ENCODE measurements around the gene ADD1. TPM values are rescaled to one million over a fixed set of nuclear protein-coding genes. Genes with fewer than 3 reads are reported as not detected.

Gene ADD1
- total and polyA plus RNA-seq, 2 of the 13 experiments (the other 11 are each of a cell fraction or from before 2014, with no cell fraction given) = 73.9 to 122 TPM

DNA sequence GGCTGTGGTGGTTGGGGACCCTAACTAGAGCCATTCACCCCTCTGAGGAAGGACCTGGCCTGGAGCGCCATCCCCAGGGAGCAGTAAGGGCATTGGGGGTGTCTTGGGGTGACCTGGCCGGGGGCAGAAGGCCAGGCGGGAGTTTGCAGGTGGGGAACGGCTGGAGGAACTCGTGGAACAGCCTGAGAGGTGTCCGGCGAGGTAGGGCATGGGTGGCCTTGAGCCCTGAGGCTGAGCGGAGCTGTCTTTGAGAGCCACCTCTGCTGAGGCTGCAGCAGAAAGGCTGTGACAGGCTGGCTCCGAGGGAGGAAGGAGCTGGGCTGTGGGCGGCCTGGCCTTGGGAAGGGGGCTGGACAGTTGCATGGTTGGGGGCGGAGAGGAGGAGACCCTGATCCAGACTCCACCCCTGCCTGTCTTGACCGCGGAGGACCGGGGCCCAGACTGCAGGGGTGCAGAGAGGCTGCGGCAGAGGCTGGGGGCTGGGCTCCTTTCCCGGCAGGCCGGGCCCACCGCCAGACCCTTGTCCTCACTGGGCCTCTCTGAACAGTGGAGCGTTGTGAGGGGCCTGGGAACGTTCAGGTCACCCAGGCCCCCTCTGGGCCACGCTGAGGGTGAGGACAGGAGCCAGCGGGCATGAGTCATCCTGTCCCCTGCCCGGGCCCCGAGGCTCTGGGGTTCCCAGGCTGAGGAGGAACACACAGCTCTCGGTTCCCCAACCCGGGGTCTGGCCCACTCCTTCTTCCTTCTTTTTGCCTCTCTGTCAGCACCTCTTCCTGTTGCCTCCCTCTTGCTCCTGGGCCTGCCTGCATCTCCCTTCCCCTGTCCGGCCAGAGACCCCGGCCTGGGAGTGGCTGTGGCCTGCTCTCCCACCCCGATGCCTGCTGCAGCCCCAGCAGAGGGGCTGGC, 42.7 kb upstream of the ADD1 start (continued):
- TF ChIP-seq KIAA2018 (CRISPR knock-in tag; IDR thresholded peaks at IDR 0.05; ENCODE audit: borderline replicate concordance) (no peak), DRAP1 (CRISPR knock-in tag; IDR thresholded peaks at IDR 0.05) (peak; percentile 49), ZKSCAN8 (CRISPR knock-in tag; IDR thresholded peaks at IDR 0.05; ENCODE audit: borderline replicate concordance) (peak; percentile 88; the same call in 1 of the 2 replicates), EHMT2 (IDR thresholded peaks at IDR 0.05; ENCODE audit: borderline replicate concordance, low read depth, low read length) (no peak), ZSCAN20 (CRISPR knock-in tag; IDR thresholded peaks at IDR 0.05; ENCODE audit: borderline replicate concordance) (no peak), RXRA (CRISPR knock-in tag; IDR thresholded peaks at IDR 0.05) (peak; percentile 99), ZNF780A (CRISPR knock-in tag; IDR thresholded peaks at IDR 0.05) (no peak), HMG20B (CRISPR knock-in tag; conservative IDR thresholded peaks at IDR 0.05) (peak; percentile 74; the same call in 1 of the 2 replicates), NR2F1 (CRISPR knock-in tag; IDR thresholded peaks at IDR 0.05) (peak in 1 of 2 experiments; percentile 32; a peak in 1 of 4 replicates), CCAR2 (optimal IDR thresholded peaks at IDR 0.05; ENCODE audit: low read depth, low read length) (peak; percentile 35), U2AF2 (IDR thresholded peaks at IDR 0.05; ENCODE audit: low read depth, low read length) (0 out of 2 replicates have a peak, but pooled peaks have one; percentile 38), HNRNPK (IDR thresholded peaks at IDR 0.05; ENCODE audit: low read depth, low read length, poor library complexity, severe bottlenecking) (no peak), IKZF4 (CRISPR knock-in tag; IDR thresholded peaks at IDR 0.05; ENCODE audit: borderline replicate concordance, low read depth, not compliant biosample characterization) (no peak), ATM (IDR thresholded peaks at IDR 0.05; ENCODE audit: borderline replicate concordance) (no peak), NCOR1 (IDR thresholded peaks at IDR 0.05; ENCODE audit: borderline replicate concordance, low read length) (peak; percentile 36; the same call in 1 of the 2 replicates)
- TF ChIP-seq, protein P1, sequence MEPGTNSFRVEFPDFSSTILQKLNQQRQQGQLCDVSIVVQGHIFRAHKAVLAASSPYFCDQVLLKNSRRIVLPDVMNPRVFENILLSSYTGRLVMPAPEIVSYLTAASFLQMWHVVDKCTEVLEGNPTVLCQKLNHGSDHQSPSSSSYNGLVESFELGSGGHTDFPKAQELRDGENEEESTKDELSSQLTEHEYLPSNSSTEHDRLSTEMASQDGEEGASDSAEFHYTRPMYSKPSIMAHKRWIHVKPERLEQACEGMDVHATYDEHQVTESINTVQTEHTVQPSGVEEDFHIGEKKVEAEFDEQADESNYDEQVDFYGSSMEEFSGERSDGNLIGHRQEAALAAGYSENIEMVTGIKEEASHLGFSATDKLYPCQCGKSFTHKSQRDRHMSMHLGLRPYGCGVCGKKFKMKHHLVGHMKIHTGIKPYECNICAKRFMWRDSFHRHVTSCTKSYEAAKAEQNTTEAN (CRISPR knock-in tag; conservative IDR thresholded peaks at IDR 0.05) = 0 out of 2 replicates have a peak, but pooled peaks have one; percentile 65
